GM23338 (cell line): ENCODE results near the gene WDR20. TPM values are rescaled to one million over a fixed set of nuclear protein-coding genes. Genes with fewer than 3 reads are reported as not detected.

Experiments
- ATAC-seq: fragments of 200-7000 bp; cut with Tn5 transposase; 3 replicates; pipeline ENCODE4 v1.9.1; 2020
- DNase-seq: peaks from one replicate; pipeline ENCODE4 v3.0.0-alpha.2; 2015; ENCODE audit warnings: low spot score
- H2AFZ ChIP-seq: fragments of 200-600 bp; sonication (generic); 2 replicates; pipeline ENCODE4 v1.8.0; 2016; ENCODE audit warnings: antibody characterized with exemption, mild to moderate bottlenecking, moderate library complexity
- H3F3A ChIP-seq: fragments of 200-600 bp; sonication (generic); replicated peaks from 2 replicates; pipeline ENCODE4 v1.8.0; 2017; ENCODE audit warnings: antibody characterized with exemption, mixed run types, low read depth
- H3K27ac ChIP-seq: fragments of 200-600 bp; sonication (generic); 2 replicates; pipeline ENCODE4 v1.6.1; 2016; ENCODE audit warnings: low read depth
- H3K27me3 ChIP-seq: fragments of 200-600 bp; sonication (generic); 2 replicates; pipeline ENCODE4 v1.8.0; 2016; ENCODE audit warnings: mild to moderate bottlenecking, mixed run types, moderate library complexity; ENCODE audit not compliant: insufficient read depth
- H3K36me3 ChIP-seq: fragments of 200-600 bp; sonication (generic); 2 replicates; pipeline ENCODE4 v1.8.0; 2016; ENCODE audit warnings: mild to moderate bottlenecking; ENCODE audit not compliant: insufficient read depth
- H3K4me1 ChIP-seq: fragments of 200-600 bp; sonication (generic); 2 replicates; pipeline ENCODE4 v1.8.0; 2016; ENCODE audit warnings: mild to moderate bottlenecking, moderate library complexity; ENCODE audit not compliant: insufficient read depth
- H3K4me2 ChIP-seq: fragments of 200-600 bp; sonication (generic); 2 replicates; pipeline ENCODE4 v1.7.1; 2017; ENCODE audit warnings: mixed run types
- H3K4me3 ChIP-seq: fragments of 200-600 bp; sonication (generic); 2 replicates; pipeline ENCODE4 v1.6.1; 2016; ENCODE audit warnings: mixed run types
- H3K79me2 ChIP-seq: fragments of 200-600 bp; sonication (generic); replicated peaks from 2 replicates; pipeline ENCODE4 v1.8.0; 2017; ENCODE audit warnings: mild to moderate bottlenecking; ENCODE audit not compliant: insufficient read depth
- H3K9me2 ChIP-seq: fragments of 200-600 bp; sonication (generic); 2 replicates; pipeline ENCODE4 v1.8.0; 2017; ENCODE audit not compliant: insufficient read depth
- H4K20me1 ChIP-seq: fragments of 200-600 bp; sonication (generic); replicated peaks from 2 replicates; pipeline ENCODE4 v1.8.0; 2017; ENCODE audit warnings: mild to moderate bottlenecking; ENCODE audit not compliant: insufficient read depth
- H3K27ac Mint-ChIP-seq: 2 replicates; pipeline ENCODE4 v1.8.0; 2020; ENCODE audit warnings: inconsistent platforms, mild to moderate bottlenecking, moderate library complexity, mixed read lengths
- H3K27me3 Mint-ChIP-seq: 3 replicates; pipeline ENCODE4 v1.8.0; 2022; ENCODE audit warnings: low read depth, mild to moderate bottlenecking, moderate library complexity, mixed read lengths, inconsistent platforms; ENCODE audit not compliant: insufficient read depth, poor library complexity
- H3K36me3 Mint-ChIP-seq: 3 replicates; pipeline ENCODE4 v1.8.0; 2021; ENCODE audit warnings: low read depth, mild to moderate bottlenecking, inconsistent platforms, moderate library complexity, mixed read lengths
- H3K4me1 Mint-ChIP-seq: 3 replicates; pipeline ENCODE4 v1.8.0; 2020; ENCODE audit warnings: mild to moderate bottlenecking, inconsistent platforms, mixed read lengths
- H3K4me3 Mint-ChIP-seq: 3 replicates; pipeline ENCODE4 v1.8.0; 2021; ENCODE audit warnings: moderate library complexity, mild to moderate bottlenecking, inconsistent platforms, mixed read lengths
- H3K9me3 Mint-ChIP-seq: 3 replicates; pipeline ENCODE4 v1.8.0; 2020; ENCODE audit warnings: moderate library complexity, mild to moderate bottlenecking, inconsistent platforms, mixed read lengths
- CTCF ChIP-seq, 2 experiments: fragments of 200-600 bp in 1 of 2; sonication (generic) in 1 of 2; conservative IDR thresholded peaks; 2 replicates each; pipeline versions ENCODE4 v1.5.1 to v1.6.1; 2016 to 2017; ENCODE audit warnings: antibody characterized with exemption in 2 of 2, low read depth in 2 of 2, mild to moderate bottlenecking in 2 of 2, moderate library complexity in 1 of 2
- ETS1 ChIP-seq: IDR thresholded peaks from 2 replicates; pipeline ENCODE4 v1.6.1; 2016; ENCODE audit warnings: antibody characterized with exemption
- JUNB ChIP-seq: IDR thresholded peaks from one replicate; pipeline ENCODE4 v1.6.1; 2016; ENCODE audit warnings: antibody characterized with exemption; ENCODE audit not compliant: unreplicated experiment
- POLR2AphosphoS5 ChIP-seq: IDR thresholded peaks from 2 replicates; pipeline ENCODE4 v1.6.1; 2016; ENCODE audit warnings: antibody characterized with exemption, low read depth
- STAT1 ChIP-seq: IDR thresholded peaks from one replicate; pipeline ENCODE4 v1.6.1; 2016; ENCODE audit warnings: antibody characterized with exemption; ENCODE audit not compliant: unreplicated experiment
- ZNF331 ChIP-seq: fragments of 250-450 bp; sonication (Bioruptor Pico); IDR thresholded peaks from 2 replicates; pipeline ENCODE4 v1.5.0; 2020; ENCODE audit warnings: low read depth, mild to moderate bottlenecking, moderate library complexity
- ZNF462 ChIP-seq: fragments of 250-450 bp; sonication (Bioruptor Pico); IDR thresholded peaks from 2 replicates; pipeline ENCODE4 v1.5.0; 2020; ENCODE audit warnings: mild to moderate bottlenecking, moderate library complexity
- polyA plus RNA-seq: library from polyadenylated mRNA; unstranded; fragments of >200 nt; fragmentation: Nextera tagmentation; extraction: Ambion mirVana; gene quantifications from 2 replicates; pipeline ENCODE4 v1.2.1, GENCODE V29; 2016
- total RNA-seq: library from RNA; depleted of rRNA; stranded (reverse); fragments of >200 nt; shearing (Covaris generic); gene quantifications from 2 replicates; pipeline ENCODE4 v1.2.3, GENCODE V29; 2014
- TF ChIP-seq, protein P1 (sequence below): IDR thresholded peaks from one replicate; pipeline ENCODE4 v1.6.1; 2018; ENCODE audit warnings: antibody characterized with exemption; ENCODE audit not compliant: unreplicated experiment

The WDR20 gene
- total and polyA plus RNA-seq, 2 experiments from 2014 or later: 17.9 to 21.0 TPM

DNA sequence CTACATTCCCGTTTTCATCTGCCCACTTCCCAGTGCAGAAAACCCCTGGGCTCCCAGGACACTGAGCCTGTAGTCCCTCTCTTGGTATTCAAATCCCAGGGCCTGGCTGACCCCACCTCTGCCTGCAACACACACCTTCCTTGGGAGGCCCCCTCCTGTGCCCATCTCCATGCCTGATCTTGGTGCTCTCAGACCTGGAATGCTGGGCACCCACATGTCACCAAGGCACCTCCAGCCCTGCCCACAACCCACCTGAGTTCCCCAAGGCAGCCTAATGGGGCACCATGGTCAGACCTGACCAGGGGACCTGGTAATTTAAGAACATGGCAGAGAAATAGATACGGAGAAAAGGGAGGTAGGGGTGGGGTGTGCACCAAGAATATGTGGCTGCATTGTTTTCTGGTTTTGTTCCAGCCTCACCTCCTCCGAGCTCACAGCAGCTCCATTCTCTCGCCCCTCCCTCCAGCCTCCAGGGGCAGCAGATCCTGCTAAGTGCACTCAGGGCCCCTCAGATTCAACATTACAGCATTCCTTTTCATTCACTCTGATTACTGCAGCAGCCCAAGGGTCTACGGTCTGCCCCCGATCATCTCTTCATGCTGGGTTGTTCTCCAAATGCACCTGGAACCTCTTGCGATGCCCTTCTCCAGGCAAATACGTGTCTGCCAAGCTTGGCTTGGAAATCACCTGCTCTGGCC, 43.7 kb upstream of the WDR20 start:
- Histone ChIP-seq H3K4me2 (peak overlapping the region; percentile 28; the same call in 1 of the 2 replicates), H3K4me1 (peaks cover 9% of the 10 kb centered on the region), H3K27me3 (no peaks in the 10 kb centered on the region), H3K36me3 (no peaks in the 10 kb centered on the region), H3F3A (no peaks in the 10 kb centered on the region; the same call in 1 of the 2 replicates), H2AFZ (peak overlapping the region; percentile 78), H3K9me2 (no peaks in the 10 kb centered on the region), H3K79me2 (no peaks in the 10 kb centered on the region), H4K20me1 (no peaks in the 10 kb centered on the region), H3K27ac (no peak overlapping the region), H3K4me3 (no peak overlapping the region)
- ATAC-seq: peak; percentile 38
- Mint-ChIP-seq H3K4me1 (peaks cover 27% of the 10 kb centered on the region), H3K36me3 (no peaks in the 10 kb centered on the region), H3K27me3 (peaks cover 17% of the 10 kb centered on the region), H3K27ac (no peak overlapping the region), H3K4me3 (peak overlapping the region; percentile 36; the same call in 2 of the 3 replicates), H3K9me3 (no peaks in the 10 kb centered on the region)
- peak; percentile 39 for DNase-seq
- TF ChIP-seq ZNF462 (CRISPR knock-in tag) (no peak), ETS1 (no peak), STAT1 (no peak), CTCF (conservative IDR thresholded peaks at IDR 0.05; ENCODE audit: low read depth in 2 of 2) (peak in 1 of 2 experiments; percentile 11; a peak in 1 of 4 replicates), ZNF331 (CRISPR knock-in tag) (no peak), POLR2AphosphoS5 (no peak), JUNB (no peak)
- TF ChIP-seq, protein P1, sequence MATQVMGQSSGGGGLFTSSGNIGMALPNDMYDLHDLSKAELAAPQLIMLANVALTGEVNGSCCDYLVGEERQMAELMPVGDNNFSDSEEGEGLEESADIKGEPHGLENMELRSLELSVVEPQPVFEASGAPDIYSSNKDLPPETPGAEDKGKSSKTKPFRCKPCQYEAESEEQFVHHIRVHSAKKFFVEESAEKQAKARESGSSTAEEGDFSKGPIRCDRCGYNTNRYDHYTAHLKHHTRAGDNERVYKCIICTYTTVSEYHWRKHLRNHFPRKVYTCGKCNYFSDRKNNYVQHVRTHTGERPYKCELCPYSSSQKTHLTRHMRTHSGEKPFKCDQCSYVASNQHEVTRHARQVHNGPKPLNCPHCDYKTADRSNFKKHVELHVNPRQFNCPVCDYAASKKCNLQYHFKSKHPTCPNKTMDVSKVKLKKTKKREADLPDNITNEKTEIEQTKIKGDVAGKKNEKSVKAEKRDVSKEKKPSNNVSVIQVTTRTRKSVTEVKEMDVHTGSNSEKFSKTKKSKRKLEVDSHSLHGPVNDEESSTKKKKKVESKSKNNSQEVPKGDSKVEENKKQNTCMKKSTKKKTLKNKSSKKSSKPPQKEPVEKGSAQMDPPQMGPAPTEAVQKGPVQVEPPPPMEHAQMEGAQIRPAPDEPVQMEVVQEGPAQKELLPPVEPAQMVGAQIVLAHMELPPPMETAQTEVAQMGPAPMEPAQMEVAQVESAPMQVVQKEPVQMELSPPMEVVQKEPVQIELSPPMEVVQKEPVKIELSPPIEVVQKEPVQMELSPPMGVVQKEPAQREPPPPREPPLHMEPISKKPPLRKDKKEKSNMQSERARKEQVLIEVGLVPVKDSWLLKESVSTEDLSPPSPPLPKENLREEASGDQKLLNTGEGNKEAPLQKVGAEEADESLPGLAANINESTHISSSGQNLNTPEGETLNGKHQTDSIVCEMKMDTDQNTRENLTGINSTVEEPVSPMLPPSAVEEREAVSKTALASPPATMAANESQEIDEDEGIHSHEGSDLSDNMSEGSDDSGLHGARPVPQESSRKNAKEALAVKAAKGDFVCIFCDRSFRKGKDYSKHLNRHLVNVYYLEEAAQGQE: no peak
